K562 (cell line): Measurements from ENCODE around the gene TXNRD1. TPM values are rescaled to one million over a fixed set of nuclear protein-coding genes. Genes with fewer than 3 reads are reported as not detected.
A peak's percentile ranks its signal among the peaks of the same experiment; 100 is the strongest.

Experiments used
- ESRRB ChIP-seq: fragments of 250-450 bp; sonication (Bioruptor Pico); IDR thresholded peaks from 2 replicates; pipeline ENCODE4 v1.5.0; 2020; ENCODE audit warnings: mild to moderate bottlenecking, moderate library complexity, borderline replicate concordance
- TCF3 ChIP-seq: sonication (generic); formaldehyde crosslinking; IDR thresholded peaks from 2 replicates; pipeline ENCODE4 v1.4.0; 2020; ENCODE audit warnings: mild to moderate bottlenecking, missing genetic modification reagents
- ZFP1 ChIP-seq: fragments of 450-650 bp; formaldehyde crosslinking; IDR thresholded peaks from 2 replicates; pipeline ENCODE4 v1.4.0; 2020; ENCODE audit warnings: mild to moderate bottlenecking, mixed read lengths
- ZNF12 ChIP-seq: sonication (generic); formaldehyde crosslinking; IDR thresholded peaks from 2 replicates; pipeline ENCODE4 v1.4.0; 2020; ENCODE audit warnings: mild to moderate bottlenecking, missing genetic modification reagents
- ZNF347 ChIP-seq: fragments of 450-650 bp; formaldehyde crosslinking; IDR thresholded peaks from 2 replicates; pipeline ENCODE4 v1.4.0; 2020; ENCODE audit warnings: low read depth, mild to moderate bottlenecking, moderate library complexity
- ZNF830 ChIP-seq: fragments of 250-450 bp; sonication (Bioruptor Pico); IDR thresholded peaks from 2 replicates; pipeline ENCODE4 v1.5.0; 2021; ENCODE audit warnings: mild to moderate bottlenecking
- polyA plus RNA-seq, 8 experiments: library from polyadenylated mRNA; depleted of rRNA in 4 of 8; stranded (reverse) in 5 of 8; unstranded in 3 of 8; fragments of >200 nt; fragmentation: Nextera tagmentation in 2 of 8; fragmentation: Illumina TruSeq in 1 of 8; extraction: Ambion mirVana in 2 of 8; extraction: Trizol in 1 of 8; gene quantifications; 2 replicates each; pipeline versions ENCODE4 v1.2.1 to v1.2.3, GENCODE V29; 2011 to 2014; ENCODE audit warnings: inconsistent platforms in 1 of 8, missing spikeins in 1 of 8
- total RNA-seq, 7 experiments: library from RNA; depleted of rRNA in 6 of 7; stranded (reverse); fragments of >200 nt in 6 of 7; fragmentation: Illumina TruSeq in 2 of 7; extraction: Trizol in 2 of 7; gene quantifications; 2 replicates each; pipeline versions ENCODE4 v1.2.1 to v1.2.3, GENCODE V29; 2011 to 2021; ENCODE audit warnings: low replicate concordance in 1 of 7
- TF ChIP-seq, protein P1 (sequence below), 2 experiments: IDR thresholded peaks; 2 replicates each; pipeline ENCODE4 v1.6.1; 2012; ENCODE audit warnings: improper control_type of control experiment in 2 of 2, low read depth in 2 of 2, low read length in 2 of 2, borderline replicate concordance in 1 of 2
- TF ChIP-seq, protein P2 (sequence below), 2 experiments: IDR thresholded peaks in 1 of 2; conservative IDR thresholded peaks in 1 of 2; 2 replicates each; pipeline ENCODE4 v1.6.1; 2016; ENCODE audit warnings: low read depth in 2 of 2, mild to moderate bottlenecking in 1 of 2, missing compliant biosample characterization in 1 of 2, missing genetic modification characterization in 1 of 2, moderate library complexity in 1 of 2
- TF ChIP-seq, protein P3 (sequence below): fragments of 450-650 bp; IDR thresholded peaks from 2 replicates; pipeline ENCODE4 v1.6.1; 2017; ENCODE audit warnings: antibody characterized with exemption, mild to moderate bottlenecking

The TXNRD1 gene
- total and polyA plus RNA-seq, 9 of the 15 experiments (the other 6 are each of a cell fraction or from before 2014, with no cell fraction given), result 107 to 189 (median 146) TPM

DNA sequence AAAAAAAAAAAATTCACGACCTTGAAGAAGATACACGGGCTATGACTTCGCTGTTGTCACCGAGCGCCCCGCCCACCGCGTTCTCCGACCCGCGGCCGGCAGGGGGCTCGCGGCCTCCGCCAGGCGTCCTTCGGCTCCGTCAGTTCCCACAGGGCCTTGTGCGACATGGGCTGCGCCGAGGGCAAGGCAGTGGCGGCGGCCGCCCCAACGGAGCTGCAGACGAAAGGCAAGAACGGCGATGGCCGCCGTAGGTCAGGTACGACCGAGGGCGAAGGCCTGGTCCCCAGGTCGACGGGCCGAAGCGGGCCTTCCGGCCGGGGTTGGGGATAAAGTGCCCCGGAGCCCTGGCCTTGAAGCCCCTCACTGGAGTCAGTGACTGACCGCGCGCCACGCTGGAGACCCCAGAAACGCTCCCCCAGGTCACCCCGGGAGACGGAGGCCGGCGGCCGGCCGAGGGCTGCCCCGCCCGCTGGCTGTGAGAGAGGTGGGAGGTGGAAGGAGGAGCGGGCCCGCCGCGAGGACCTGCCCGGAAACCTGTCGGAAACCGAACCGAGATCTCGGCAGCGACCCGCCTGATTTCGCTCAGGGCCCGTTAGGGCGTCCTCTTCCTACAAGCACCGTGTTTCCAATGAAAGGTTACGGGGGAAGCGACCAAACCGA lies at the start of gene TXNRD1 (continued):
- TF ChIP-seq, protein P1, sequence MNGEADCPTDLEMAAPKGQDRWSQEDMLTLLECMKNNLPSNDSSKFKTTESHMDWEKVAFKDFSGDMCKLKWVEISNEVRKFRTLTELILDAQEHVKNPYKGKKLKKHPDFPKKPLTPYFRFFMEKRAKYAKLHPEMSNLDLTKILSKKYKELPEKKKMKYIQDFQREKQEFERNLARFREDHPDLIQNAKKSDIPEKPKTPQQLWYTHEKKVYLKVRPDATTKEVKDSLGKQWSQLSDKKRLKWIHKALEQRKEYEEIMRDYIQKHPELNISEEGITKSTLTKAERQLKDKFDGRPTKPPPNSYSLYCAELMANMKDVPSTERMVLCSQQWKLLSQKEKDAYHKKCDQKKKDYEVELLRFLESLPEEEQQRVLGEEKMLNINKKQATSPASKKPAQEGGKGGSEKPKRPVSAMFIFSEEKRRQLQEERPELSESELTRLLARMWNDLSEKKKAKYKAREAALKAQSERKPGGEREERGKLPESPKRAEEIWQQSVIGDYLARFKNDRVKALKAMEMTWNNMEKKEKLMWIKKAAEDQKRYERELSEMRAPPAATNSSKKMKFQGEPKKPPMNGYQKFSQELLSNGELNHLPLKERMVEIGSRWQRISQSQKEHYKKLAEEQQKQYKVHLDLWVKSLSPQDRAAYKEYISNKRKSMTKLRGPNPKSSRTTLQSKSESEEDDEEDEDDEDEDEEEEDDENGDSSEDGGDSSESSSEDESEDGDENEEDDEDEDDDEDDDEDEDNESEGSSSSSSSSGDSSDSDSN (IDR thresholded peaks at IDR 0.05; ENCODE audit: borderline replicate concordance in 1 of 2, low read depth in 2 of 2, low read length in 2 of 2), result peak; percentile 41 to 93; a peak in 2 of 4 replicates
- TF ChIP-seq ESRRB (CRISPR knock-in tag) (no peak), ZNF12 (no peak), TCF3 (CRISPR knock-in tag) (no peak), ZNF347 (CRISPR knock-in tag) (no peak), ZNF830 (CRISPR knock-in tag) (no peak), ZFP1 (CRISPR knock-in tag) (no peak)
- TF ChIP-seq, protein P2, sequence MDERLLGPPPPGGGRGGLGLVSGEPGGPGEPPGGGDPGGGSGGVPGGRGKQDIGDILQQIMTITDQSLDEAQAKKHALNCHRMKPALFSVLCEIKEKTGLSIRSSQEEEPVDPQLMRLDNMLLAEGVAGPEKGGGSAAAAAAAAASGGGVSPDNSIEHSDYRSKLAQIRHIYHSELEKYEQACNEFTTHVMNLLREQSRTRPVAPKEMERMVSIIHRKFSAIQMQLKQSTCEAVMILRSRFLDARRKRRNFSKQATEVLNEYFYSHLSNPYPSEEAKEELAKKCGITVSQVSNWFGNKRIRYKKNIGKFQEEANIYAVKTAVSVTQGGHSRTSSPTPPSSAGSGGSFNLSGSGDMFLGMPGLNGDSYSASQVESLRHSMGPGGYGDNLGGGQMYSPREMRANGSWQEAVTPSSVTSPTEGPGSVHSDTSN (CRISPR knock-in tag; IDR thresholded peaks at IDR 0.05; ENCODE audit: low read depth), result no peak
- TF ChIP-seq, protein P2 (tag; conservative IDR thresholded peaks at IDR 0.05; ENCODE audit: low read depth), result no peak
- TF ChIP-seq, protein P3, sequence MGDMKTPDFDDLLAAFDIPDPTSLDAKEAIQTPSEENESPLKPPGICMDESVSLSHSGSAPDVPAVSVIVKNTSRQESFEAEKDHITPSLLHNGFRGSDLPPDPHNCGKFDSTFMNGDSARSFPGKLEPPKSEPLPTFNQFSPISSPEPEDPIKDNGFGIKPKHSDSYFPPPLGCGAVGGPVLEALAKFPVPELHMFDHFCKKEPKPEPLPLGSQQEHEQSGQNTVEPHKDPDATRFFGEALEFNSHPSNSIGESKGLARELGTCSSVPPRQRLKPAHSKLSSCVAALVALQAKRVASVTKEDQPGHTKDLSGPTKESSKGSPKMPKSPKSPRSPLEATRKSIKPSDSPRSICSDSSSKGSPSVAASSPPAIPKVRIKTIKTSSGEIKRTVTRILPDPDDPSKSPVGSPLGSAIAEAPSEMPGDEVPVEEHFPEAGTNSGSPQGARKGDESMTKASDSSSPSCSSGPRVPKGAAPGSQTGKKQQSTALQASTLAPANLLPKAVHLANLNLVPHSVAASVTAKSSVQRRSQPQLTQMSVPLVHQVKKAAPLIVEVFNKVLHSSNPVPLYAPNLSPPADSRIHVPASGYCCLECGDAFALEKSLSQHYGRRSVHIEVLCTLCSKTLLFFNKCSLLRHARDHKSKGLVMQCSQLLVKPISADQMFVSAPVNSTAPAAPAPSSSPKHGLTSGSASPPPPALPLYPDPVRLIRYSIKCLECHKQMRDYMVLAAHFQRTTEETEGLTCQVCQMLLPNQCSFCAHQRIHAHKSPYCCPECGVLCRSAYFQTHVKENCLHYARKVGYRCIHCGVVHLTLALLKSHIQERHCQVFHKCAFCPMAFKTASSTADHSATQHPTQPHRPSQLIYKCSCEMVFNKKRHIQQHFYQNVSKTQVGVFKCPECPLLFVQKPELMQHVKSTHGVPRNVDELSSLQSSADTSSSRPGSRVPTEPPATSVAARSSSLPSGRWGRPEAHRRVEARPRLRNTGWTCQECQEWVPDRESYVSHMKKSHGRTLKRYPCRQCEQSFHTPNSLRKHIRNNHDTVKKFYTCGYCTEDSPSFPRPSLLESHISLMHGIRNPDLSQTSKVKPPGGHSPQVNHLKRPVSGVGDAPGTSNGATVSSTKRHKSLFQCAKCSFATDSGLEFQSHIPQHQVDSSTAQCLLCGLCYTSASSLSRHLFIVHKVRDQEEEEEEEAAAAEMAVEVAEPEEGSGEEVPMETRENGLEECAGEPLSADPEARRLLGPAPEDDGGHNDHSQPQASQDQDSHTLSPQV, result peak; percentile 85
